GM18502 (cell line): ENCODE results near the gene NFIC.
"Not testable (repeated sequence)": the region's sequence is repeated elsewhere in the genome, so short reads cannot be mapped to it uniquely, and the experiment has no call there.

ENCODE experiments used
- ATAC-seq: cut with Tn5 transposase; IDR thresholded peaks from one replicate; pipeline ENCODE4 v1.9.1; 2021; ENCODE audit warnings: mild to moderate bottlenecking; ENCODE audit not compliant: unreplicated experiment, poor library complexity

NFIC gene

DNA sequence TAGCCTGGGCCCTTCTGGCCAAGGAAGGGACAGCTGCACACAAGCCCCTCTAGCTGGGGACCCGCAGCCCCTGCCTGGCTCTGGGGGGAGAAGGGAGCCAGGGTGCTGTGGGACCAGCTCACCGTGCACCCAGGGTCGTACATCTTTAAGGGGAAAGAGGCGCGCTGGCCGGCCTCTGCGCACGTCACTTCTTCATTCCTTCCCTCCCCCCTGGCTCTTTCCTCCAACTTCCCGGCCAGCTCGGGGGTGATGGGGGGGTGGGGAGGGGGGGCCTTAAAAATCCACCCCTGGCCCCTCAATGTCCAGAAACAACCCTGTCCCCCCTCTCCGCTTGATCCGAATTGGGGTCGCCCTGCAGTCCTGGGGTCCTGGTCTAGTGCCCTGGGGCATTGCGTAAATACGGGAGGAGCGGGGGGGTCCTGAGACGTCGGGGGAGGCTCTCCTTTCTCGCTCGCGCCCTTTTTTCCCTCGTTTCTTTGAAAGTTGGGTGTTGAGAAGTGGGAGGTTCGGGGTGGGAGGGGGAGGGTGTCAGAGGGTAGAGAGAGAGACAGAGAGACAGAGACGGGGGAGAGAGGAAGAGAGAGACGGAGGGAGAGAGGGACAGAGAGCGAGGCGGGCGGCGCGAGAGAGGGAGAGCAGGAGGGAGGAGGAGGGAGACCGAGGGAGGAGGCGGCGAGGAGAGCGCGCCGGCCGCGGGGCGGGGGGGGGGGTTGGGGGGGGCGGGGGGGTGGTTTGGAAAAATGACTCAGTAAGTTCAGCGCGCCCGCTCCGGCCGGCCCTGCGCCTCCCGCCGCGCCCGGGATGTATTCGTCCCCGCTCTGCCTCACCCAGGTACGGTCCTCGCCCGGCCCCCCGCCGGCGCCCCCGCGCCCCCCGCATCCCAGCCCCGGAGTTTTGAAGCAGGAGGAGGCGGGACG lies at the start of gene NFIC:
Gene NFIC (plus strand): TSS at position 748 of the 917 bp plus-strand sequence. CDS start 54 bp downstream, at position 802.
- no peak for ATAC-seq

DNA sequence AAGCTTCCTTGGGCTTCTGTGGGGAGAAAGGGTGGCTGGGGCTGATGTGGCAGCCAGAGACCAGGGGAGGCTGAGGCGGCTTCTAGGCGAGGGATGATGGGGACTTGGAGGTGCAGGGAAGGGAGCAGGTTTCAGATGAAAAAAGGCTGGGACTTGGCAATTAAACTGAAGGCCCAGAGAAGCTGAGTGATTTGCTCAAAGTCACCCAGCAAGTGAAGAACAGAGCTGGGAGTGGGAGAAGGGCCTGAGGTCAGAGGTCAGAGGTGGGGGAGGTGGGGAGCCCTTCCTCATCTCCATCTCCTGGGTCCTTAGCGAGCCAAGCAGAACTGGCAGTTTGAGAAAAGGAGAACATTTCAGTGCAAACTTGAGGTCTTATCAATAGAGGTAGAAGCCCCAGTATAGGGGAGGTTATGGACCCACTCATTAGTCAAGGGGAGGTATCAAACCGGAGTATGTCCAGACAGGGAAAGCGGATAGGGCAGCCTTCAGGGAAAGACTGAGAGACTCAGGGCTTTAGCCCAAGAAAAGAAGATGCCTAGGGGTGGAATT lies 49.6 kb upstream of the NFIC start:
- ATAC-seq: no peak

DNA sequence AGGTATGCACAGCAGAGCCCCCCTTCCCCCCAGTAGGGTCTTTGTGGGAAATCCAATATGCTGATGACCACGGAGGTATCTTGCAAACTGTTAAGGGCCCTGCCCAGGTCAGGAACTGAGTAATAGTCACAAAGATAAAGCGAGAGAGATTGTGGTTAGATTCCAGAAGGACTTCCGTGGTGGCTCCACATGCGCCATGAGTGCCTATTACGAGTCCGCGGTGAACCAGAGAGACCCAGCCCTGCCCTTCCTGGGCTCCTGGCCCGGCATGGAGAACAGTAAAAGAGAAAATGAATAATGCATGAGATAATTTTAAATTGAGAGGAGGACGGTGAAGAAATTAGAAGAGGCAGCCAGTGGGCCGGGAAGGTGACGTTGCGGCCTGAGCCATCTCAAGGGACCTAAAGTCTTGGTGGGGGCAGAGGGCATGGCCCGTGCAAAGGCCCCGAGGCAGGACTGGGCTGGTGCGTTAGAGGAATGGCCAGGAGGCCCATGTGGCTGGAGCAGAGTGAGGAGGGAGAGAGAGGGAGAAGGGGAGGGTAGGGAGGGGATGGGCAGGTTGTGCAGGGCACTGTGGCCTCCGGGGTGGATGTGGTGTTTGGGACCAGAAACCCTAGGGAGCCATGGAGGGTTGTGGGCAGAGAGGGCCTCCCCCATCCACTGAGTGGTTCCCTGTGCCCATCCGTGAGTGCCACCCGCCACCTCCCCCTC lies 46.6 kb upstream of the NFIC start:
- no peak for ATAC-seq

DNA sequence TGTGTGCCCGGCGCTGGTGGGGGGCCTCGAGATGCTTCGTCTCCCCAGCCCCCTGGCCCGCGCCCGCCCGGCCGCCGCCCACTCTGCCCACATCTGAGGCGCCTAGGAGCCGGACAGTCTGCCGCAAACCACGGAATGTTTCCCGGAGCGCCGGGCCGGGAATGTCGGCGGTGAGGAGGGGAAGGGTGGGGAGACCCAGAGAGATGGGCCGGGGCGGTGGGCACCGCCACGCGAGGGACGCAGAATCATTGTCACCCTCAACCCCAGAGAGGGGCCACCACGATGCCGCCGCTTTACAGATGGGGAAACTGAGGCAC lies 46.1 kb upstream of the NFIC start:
- ATAC-seq: no peak

DNA sequence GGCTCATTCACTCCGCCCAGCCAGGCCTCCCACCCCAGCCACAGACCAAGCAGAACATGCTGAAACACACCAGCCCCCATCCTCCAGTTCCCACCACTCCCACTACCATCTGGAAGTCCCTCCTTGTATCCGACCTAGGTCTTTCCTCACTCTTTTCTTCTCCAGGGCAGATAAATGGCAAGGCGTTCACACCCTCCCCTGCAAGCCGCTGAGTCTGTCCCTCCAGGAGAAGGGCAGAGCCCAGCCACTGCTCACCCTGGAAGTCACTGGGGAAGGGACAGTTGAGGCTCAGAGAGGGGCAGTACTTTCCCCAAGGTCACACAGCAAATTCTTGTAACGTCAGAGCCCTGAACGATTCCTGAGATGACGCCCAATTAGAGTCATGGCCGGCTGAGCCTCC lies 45.5 kb upstream of the NFIC start:
- ATAC-seq: no peak

DNA sequence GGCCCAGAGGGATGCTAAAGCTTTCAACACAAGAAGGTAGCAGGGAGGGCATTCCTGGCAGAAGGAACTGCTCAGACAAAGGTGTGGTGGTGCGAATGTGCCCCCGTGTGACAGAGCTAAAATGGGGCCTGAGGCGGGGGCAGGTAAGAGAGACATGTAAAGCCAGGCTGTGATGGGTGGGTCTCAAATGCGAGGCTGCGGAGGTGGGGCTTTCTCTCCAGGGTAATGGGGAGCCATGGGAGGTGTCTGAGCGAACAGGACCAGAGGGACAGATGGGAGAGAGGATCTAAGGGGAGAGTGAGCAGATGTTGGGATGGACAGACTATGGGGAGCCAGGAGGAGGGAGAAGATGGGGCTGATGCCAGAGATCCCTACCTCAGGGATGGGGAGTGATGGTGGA lies 44.7 kb upstream of the NFIC start:
- no peak for ATAC-seq

DNA sequence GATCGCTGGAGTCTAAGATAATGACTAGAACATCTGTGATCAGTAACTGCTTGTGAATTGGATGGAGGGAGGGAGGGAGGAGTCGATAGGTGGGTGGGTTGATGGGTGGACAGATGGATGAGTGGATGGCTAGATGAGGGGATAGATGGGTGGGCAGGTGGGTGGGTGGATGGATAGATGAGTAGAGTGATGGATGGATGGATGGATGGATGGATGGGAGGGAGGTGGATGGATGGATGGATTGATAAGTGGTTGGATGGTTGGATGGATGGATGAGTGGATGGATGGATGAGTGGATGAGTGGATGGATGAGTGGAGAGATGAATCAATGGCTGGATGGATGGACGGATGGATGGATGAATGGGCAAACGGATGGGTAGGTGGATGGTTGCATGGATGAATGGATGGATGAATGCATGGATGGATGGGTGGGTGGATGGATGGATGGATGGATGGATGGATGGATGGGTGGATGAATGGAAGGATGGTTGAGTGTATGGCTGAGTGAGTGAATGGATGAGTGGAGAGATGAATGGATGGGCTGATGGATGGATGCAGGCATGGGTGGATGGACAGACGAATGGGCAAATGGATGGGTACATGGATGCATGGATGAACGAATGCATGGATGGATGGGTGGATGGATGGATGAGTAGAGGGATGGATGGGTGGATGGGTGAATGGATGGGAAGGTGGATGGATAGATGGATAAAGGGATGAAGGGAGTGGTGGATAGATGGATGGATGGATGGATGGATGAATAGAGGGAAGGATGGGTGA lies 44.0 kb upstream of the NFIC start:
- ATAC-seq: no peak

DNA sequence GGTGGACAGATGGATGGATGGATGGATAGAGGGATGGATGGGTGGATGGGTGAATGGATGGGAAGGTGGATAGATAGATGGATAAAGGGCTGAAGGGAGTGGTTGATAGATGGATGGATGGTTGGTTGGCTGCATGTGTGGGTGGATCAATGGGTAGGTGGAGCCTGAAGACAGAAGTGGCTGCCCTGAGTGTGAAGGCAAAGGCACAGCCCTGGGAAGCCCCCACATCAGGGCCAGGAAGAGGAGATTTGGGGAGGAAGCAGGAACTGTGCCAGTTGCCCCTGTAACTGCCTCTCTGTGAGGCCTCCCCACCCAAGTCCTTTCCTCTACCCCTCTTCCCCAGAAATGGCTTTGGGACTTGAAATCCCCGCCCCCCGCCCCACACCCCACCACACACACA lies 43.4 kb upstream of the NFIC start:
- ATAC-seq: no peak

DNA sequence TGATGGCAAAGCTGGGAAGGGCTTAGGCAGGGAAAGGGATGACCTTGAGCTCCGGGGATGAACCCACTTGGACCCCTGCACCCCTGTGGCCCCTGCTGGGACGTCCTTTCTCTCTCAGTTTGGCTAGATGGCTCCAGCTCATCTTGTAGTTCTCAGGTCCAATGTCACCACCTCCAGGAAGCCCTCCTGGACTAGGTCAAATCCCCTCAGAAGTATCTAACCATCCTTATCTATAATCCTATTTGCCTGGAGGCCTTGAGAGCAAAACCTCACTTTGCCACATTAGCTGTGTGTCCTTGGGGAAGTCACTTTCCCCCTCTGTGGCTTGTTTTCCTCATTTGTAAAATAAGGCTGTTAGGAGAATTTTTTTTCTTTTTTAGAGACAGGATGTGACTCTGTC lies 42.7 kb upstream of the NFIC start:
- ATAC-seq: no peak

DNA sequence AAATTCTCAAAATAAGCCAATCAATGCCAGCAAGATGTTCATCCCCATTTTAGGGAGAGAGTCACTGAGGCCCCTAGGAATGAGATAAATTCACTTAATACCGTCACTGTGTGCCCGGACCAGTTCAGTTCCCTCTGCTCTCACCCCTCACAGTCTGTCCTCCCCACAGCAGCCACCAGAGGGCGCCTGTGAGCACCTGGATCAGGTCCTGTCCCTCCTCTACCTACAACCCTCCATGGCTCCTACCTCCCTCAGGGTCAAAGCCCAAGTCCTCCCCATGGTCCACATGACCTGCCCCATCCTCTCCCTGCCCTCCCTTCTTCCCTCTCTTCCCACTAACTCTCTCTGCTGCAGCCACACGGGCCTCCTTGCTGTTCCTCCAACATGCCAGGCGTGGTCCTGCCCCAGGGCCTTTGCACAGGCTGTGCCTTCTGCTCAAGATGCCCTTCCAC lies 42.0 kb upstream of the NFIC start:
- no peak for ATAC-seq

DNA sequence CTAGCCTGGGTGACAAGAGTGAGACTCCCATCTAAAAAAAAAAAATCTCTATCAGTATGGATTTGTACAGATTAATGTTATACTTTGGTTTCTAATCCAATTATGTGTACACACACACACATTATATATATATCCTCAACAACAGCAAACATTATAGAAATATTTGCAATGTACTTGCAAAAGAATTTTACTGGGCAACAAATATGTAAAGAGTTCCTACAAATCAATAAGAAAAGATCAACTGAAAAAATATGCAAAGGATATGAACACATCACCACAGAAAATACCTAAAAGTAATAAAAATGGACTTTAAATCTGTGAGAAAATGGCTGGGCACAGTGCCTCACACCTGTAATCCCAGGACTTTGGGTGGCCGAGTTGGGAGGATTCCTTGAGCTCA lies 40.9 kb upstream of the NFIC start:
- no peak for ATAC-seq

DNA sequence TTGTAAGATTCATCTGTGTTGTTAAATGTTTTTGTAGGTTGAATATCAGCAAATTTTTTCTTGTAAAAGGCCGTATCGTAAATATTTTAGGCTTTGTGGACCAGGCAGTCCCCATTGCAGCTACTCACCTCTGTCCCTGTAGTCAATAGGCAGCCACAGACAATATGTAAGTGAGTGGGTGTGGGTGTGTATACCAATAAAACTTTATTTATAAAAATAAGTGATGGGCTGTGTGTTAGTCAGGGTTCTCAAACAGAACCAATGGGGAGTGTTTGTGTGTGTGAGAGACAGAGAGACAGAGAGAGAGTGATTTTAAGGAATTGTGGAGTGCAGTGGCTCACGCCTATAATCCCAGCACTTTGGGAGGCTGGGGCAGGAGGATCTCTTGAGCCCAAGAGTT lies 37.6 kb upstream of the NFIC start:
- no peak for ATAC-seq

DNA sequence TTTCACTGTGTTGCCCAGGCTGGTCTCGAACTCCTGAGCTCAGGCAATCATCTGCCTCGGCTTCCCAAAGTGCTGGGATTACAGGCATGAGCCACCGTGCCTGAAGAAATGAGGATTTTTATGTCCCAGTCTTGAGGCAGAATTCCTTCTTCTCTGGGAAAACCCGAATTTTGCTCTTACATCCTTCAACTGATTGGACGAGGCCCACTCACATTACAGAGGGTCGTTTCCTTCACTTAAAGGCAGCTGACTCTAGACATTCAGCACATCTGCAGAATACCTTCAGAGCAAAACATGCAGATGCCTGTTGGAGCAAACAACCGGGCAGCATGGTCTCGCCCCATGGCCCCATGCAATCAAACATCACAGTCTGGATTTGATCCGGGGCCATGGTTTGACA lies 36.3 kb upstream of the NFIC start:
- ATAC-seq: no peak

DNA sequence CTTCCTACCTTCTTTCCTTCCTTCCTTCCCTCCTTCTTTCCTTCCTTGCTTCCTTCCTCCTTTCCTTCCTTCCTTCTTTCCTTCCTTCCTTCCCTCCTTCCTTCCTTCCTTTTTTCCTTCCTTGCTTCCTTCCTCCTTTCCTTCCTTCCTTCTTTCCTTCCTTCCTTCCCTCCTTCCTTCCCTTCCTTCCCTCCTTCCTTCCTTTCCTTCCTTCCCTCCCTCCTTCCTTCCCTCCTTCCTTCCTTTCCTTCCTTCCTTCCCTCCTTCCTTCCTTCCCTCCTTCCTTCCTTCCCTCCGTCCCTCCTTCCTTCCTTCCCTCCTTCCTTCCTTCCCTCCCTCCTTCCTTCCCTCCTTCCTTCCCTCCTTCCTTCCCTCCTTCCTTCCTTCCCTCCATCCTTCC lies 34.2 kb upstream of the NFIC start:
- ATAC-seq: not testable (repeated sequence)

DNA sequence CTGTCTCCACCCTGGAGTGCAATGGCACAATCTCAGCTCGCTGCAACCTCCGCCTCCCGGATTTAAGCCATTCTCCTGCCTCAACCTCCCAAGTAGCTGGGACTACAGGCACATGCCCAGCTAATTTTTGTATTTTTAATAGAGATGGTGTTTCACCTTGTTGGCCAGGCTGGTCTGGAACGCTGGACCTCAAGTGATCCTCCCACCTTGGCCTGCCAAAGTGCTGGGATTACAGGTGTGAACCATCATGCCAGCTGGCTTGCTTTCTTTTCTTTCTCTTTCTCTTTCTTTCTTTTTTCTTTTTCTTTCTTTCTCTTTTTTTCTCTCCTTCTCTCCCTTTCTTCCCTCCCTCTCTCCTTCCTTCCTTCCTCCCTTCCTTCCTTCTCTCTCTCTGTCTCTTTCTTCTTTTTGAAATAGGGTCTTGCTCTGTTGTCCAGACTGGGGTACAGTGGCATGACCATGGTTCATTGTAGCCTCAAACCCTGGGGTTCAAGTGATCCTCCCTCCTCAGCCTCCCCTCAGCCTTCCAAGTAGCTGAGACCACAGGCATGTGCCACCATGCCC lies 33.3 kb upstream of the NFIC start:
- no peak for ATAC-seq

DNA sequence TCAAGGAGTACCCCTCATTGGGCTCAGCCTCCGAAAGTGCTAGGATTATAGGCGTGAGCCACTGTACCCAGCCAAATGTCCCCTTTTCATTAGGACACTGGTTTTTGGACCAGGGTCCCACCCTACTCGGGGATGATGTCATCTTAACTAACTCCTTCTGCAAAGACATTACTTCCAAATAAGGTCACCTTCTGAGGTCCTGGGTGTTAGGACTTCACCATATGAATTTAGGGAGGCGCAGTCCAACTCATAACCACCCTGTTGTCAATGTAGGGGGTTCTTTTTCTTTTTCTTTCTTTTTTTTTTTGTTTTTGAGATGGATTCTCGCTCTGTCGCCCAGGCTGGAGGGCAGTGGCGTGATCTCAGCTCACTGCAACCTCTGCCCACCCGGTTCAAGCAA lies 32.7 kb upstream of the NFIC start:
- ATAC-seq: no peak

DNA sequence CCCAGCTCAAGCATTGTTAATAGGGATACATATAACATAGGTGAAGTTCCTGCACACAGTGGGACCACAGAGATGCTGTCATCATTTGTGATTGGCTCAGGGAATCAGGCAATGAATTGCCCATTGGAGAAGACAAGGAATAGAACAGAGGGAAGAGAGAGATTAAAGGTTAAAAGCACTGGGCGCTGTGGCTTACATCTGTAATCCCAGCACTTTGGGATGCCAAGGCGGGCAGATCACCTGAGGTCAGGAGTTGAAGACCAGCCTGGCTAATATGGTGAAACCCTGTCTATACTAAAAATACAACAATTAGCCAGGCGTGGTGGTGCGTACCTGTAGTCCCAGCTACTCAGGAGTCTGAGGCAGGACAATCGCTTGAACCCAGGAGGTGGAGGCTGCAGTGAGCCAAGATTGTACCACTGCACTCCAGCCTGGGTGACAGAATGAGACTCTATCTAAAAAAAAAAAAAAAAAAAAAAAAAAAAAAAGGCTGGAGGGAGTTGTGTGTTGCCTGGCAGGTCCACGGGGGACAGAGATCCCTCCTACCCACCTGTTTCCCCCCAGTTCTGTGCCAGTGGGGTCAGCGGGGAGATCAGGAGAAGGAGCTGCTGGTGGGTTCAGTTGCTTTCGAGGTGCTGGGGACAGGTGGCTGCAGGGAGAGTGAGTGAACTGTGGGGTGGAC lies 31.5 kb upstream of the NFIC start:
- not testable (repeated sequence) for ATAC-seq

DNA sequence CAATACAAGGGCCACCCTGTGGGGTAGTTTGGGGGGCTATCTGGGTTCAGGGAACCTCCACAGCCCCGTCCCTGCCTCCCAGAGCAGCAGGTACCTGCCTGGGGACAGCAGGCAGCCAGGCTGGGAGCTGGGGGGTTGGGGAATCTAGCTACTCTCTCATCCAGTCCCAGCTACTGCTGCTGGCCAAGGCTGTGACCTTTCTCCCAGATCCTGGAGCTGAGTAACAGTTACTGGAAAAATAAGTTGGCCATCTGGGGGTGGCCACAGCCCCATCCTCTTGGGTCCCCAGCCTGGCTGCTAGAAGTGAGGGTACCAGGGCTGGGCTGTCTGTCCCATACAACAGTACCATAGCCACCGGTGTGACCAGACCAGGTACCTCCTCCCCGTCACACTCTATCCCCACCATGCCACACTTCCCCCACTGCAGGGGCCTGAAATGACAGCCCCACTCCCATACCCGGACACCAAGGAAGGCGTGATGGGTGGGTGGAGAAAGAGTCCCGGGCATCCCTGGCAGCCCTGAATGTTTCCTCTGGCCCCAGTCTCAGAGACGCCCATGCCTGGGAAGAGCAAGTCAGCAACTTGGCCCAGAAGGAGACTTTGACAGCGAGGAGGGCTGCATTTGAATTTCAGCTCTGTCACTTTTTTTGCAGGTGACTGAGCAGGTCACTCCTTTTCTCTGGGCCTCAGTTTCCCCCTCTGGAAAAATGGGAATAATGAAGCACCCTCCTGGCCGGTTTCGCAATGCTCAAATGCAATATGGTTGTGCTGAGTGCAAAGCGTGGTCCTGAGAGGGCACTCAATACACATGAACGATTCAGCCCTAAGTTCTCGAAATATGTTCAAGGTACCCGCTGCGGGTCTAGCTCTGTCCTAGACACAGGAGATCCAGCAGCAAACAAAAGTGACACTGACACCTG lies 30.7 kb upstream of the NFIC start:
- no peak for ATAC-seq

DNA sequence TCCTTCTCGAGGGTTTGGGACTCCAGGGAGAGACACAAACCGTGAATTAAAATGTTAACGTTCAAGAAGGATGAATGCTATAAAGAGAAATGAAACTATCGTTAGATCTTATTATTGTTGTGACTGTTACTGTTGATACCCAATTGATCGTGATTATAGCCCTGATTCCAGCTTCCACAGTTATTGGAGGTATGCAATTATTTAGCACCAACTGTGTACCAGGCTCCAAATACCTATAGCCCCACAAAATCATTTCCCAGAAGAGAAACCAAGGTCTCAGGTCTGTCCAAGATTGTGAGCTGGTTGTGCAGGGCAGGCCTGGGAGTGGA lies 30.1 kb upstream of the NFIC start:
- ATAC-seq: no peak
